AG09319 (cell line): ENCODE results near the gene B4GALNT2.

Experiments
- DNase-seq: peaks from one replicate; pipeline ENCODE4 v3.0.0-alpha.2; 2010; ENCODE audit warnings: low read depth; ENCODE audit errors: extremely low read depth
- CTCF ChIP-seq: IDR thresholded peaks from 2 replicates; pipeline ENCODE4 v1.5.1; 2011; ENCODE audit warnings: low read depth, mild to moderate bottlenecking, inconsistent platforms, low read length, moderate library complexity

Gene B4GALNT2

GRCh38 chr17:49224198-49224996, 91.8 kb downstream of the B4GALNT2 start:
- DNase-seq, result no peak
- TF ChIP-seq CTCF, result no peak

DNA sequence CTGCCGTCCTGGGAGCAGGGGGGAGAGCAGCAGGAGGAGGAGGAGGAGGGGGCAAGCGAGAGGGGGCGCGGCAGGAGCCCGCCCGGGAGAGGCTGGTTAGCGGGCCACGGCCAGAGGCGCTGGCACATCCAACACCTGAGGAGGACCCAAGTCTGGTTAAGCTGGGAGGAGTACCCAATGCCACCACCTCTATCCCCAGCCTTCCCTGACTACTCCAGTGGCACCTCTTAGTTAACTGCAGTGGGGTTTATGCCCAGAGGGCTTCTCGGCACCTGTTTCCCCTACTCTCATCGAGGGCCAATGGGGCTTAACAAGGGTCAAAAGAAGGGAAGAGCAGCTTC, 92.4 kb downstream of the B4GALNT2 start:
- no peak for DNase-seq
- no peak for TF ChIP-seq CTCF

DNA sequence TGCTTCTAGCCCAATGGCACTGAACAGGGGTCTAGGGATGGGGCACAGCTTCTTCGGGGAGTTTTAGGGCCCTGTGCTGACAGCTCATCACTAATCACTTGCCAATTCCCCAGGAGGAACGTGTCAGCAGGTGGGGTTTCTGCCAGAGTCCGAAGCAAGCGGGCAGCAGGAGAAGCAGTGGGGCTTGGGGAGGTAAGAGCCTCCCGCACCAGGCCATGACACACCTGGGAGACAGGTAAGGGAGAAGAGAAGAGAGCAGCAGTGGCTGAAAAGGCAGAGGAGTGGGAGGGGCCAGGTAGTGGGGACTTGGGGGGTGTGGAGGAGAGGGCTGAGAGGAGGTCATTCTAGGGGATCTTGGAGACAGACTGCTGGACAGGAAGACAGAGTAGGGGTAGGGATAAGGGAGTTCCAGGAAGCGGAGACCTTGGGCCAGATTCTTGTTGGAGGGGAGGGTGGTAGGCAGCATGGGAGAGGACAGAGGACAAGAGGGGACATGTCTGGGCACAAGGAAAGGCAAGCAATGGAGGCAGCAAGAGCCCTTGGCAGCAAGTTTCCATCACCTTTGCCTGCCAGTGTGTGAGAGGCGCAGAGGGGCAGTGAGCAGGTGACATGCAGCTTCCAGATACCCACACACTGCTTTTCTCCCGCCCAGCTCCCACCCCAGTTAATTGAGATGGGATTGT, 93.1 kb downstream of the B4GALNT2 start:
- no peak for TF ChIP-seq CTCF
- no peak for DNase-seq
